ENCODE measurements around the gene C19orf47.
"Not testable (repeated sequence)": the region's sequence is repeated elsewhere in the genome, so short reads cannot be mapped to it uniquely, and the experiment has no call there.

The C19orf47 gene

DNA sequence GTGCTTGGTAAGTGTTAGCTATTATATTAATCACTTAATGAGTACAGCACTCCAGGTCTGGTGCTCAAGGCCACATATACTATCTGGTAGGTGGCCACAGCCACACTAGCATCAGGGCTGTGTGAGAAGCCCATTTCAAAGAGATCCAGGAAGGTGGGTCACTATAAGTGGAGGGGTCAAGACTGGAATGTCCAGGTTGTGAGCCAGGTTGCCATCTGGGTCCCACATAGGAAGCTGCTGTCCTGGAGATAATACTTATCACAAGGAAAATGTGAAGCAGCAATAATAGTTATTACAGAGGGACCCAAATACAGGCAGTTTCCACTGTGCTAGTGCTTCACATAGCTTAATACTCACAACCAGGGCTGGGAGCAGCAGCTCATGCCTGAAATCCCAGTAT is 13.1 kb downstream of the C19orf47 start:
- H3K4me1 ChIP-seq (ENCODE audit: control insufficient read depth in 1 of 2, insufficient read depth in 1 of 2, low read depth in 1 of 2, low read length in 1 of 2) = no peaks in the 10 kb centered on the region

DNA sequence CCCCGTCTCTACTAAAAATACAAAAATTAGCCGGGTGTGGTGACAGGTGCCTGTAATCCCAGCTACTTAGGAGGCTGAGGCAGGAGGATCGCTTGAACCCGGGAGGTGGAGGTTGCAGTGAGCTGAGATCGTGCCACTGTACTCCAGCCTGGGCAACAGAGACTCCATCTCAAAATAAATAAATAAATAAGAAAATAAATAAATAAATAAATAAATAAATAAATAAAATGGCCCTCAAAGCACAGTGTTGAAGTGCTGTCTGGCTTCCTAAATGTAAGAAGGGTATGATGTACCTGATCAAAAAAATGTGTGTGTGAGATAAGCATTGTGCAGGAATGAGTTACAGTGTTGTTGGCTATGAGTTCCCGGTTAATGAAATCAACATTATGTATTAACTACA is 15.1 kb downstream of the C19orf47 start:
- not testable (repeated sequence) for H3K4me3 ChIP-seq (ENCODE audit: low read depth in 1 of 2, low read length in 1 of 2); H3K9me3 ChIP-seq; H3K4me1 ChIP-seq (ENCODE audit: control insufficient read depth in 1 of 2, insufficient read depth in 1 of 2, low read depth in 1 of 2, low read length in 1 of 2); H3K27me3 ChIP-seq; H3K27ac ChIP-seq
- H3K36me3 ChIP-seq = peaks cover 79% of the 10 kb centered on the region

More for the DNA sequence above, 13.1 kb downstream of the C19orf47 start:
- Histone ChIP-seq H3K27me3 (no peaks in the 10 kb centered on the region), H3K9me3 (no peaks in the 10 kb centered on the region), H3K27ac (no peak overlapping the region), H3K4me3 (ENCODE audit: low read depth in 1 of 2, low read length in 1 of 2) (no peak overlapping the region), H3K36me3 (peaks cover 75% of the 10 kb centered on the region)
- TF ChIP-seq, protein P1, sequence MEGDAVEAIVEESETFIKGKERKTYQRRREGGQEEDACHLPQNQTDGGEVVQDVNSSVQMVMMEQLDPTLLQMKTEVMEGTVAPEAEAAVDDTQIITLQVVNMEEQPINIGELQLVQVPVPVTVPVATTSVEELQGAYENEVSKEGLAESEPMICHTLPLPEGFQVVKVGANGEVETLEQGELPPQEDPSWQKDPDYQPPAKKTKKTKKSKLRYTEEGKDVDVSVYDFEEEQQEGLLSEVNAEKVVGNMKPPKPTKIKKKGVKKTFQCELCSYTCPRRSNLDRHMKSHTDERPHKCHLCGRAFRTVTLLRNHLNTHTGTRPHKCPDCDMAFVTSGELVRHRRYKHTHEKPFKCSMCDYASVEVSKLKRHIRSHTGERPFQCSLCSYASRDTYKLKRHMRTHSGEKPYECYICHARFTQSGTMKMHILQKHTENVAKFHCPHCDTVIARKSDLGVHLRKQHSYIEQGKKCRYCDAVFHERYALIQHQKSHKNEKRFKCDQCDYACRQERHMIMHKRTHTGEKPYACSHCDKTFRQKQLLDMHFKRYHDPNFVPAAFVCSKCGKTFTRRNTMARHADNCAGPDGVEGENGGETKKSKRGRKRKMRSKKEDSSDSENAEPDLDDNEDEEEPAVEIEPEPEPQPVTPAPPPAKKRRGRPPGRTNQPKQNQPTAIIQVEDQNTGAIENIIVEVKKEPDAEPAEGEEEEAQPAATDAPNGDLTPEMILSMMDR (IDR thresholded peaks at IDR 0.05) = no peak

DNA sequence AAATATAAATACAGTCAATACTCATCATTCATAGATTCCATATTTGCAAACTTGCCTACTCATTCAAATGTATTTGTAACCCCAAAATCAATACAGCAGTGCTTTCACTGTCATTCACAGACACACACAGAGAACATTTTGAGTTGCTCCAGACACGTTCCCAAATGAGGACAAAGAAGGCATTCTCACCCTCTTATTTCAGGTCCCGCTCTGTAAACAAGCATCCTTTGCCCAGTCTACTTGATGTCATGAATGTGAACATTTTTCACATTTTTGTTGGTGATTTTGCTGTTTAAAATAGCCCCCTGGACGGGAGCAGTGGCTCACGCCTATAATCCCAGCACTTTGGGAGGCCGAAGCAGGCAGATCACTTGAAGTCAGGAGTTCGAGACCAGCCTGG is 15.5 kb downstream of the C19orf47 start:
- Histone ChIP-seq H3K36me3 (peaks cover 83% of the 10 kb centered on the region), H3K4me3 (ENCODE audit: low read depth in 1 of 2, low read length in 1 of 2) (no peak overlapping the region), H3K4me1 (ENCODE audit: control insufficient read depth in 1 of 2, insufficient read depth in 1 of 2, low read depth in 1 of 2, low read length in 1 of 2) (no peaks in the 10 kb centered on the region), H3K27me3 (no peaks in the 10 kb centered on the region), H3K9me3 (no peaks in the 10 kb centered on the region), H3K27ac (no peak overlapping the region)
- TF ChIP-seq, protein P1 (IDR thresholded peaks at IDR 0.05) = no peak

DNA sequence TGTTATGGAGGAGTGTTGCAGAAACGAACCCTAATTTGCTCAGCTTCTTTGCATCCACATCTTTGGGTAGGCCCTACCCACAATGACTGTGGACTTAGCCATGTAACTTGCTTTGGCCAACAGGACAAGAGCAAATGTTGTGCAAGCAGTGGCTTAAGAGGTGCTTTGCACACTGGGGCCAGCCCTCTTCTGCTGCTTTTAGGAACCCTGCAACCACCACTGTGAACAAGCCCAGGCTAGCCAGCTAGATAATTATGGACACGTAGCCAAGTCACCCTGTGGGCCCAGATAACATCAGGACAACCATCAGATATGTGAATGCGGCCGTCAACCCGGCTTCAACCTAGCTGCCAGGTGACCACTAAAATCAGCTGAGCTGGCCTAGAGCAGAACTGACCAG is 17.1 kb downstream of the C19orf47 start:
- Histone ChIP-seq H3K27ac (no peak overlapping the region), H3K9me3 (no peaks in the 10 kb centered on the region), H3K4me1 (ENCODE audit: control insufficient read depth in 1 of 2, insufficient read depth in 1 of 2, low read depth in 1 of 2, low read length in 1 of 2) (no peaks in the 10 kb centered on the region), H3K4me3 (ENCODE audit: low read depth in 1 of 2, low read length in 1 of 2) (no peak overlapping the region), H3K36me3 (peaks cover 88% of the 10 kb centered on the region), H3K27me3 (no peaks in the 10 kb centered on the region)
- TF ChIP-seq, protein P1 (IDR thresholded peaks at IDR 0.05) = no peak

DNA sequence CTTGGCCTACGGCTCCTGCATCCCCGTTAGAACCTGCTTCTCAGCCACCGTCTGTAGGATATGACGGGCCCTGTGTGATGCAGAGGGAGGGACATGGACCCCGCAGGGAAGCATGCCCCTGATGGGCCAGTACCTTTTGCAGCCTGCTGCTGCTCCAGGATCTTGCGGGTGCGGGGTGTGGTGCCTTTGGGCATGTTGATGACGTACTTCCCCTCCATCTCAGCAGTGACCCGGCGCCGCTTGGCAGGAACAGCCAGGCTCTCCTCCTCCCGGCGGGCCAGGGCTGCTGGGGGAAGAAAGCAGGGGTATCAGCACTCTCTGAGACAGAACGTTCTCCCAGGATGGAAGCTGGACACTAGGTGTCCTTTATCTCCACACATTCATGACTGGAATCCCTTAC is 22.0 kb downstream of the C19orf47 start:
- Histone ChIP-seq H3K4me1 (ENCODE audit: control insufficient read depth in 1 of 2, insufficient read depth in 1 of 2, low read depth in 1 of 2, low read length in 1 of 2) (no peaks in the 10 kb centered on the region), H3K27me3 (no peaks in the 10 kb centered on the region), H3K9me3 (no peaks in the 10 kb centered on the region), H3K27ac (no peak overlapping the region), H3K4me3 (ENCODE audit: low read depth in 1 of 2, low read length in 1 of 2) (no peak overlapping the region), H3K36me3 (peaks cover 88% of the 10 kb centered on the region)
- TF ChIP-seq, protein P1 (IDR thresholded peaks at IDR 0.05) = no peak

DNA sequence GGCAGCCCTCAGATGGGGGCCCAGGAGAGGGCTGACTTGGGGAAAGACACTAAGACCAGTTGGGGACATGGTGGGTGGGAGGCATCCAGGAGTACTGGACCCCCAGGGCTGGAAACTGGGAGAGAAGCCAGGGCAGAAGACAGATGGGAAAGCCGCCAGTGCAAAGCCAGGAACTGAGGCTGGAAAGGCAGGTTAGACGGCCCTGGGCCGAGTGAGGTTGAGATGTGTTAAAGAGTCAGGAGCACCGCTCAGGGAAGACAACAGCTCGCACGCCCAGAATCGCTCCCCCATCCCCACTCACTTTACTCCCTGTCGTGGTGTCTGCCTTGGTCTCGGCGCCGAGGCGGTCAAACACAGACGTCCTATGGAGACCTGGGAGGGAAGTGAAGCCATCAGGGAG is 24.5 kb downstream of the C19orf47 start:
- Histone ChIP-seq H3K9me3 (no peaks in the 10 kb centered on the region), H3K36me3 (peaks cover 90% of the 10 kb centered on the region), H3K4me3 (ENCODE audit: low read depth in 1 of 2, low read length in 1 of 2) (no peak overlapping the region), H3K27me3 (no peaks in the 10 kb centered on the region), H3K27ac (no peak overlapping the region), H3K4me1 (ENCODE audit: control insufficient read depth in 1 of 2, insufficient read depth in 1 of 2, low read depth in 1 of 2, low read length in 1 of 2) (no peaks in the 10 kb centered on the region)
- TF ChIP-seq, protein P1 (IDR thresholded peaks at IDR 0.05) = no peak

All from neutrophil (primary cell).